Nucleus accumbens (tissue), 56 donors: ENCODE results near the gene SUGP2.

ENCODE experiments used
- DNase-seq, 56 donors: peaks; one replicate each; lab custom pipeline; 2025; lab: John Stamatoyannopoulos, UW

SUGP2 gene

DNA sequence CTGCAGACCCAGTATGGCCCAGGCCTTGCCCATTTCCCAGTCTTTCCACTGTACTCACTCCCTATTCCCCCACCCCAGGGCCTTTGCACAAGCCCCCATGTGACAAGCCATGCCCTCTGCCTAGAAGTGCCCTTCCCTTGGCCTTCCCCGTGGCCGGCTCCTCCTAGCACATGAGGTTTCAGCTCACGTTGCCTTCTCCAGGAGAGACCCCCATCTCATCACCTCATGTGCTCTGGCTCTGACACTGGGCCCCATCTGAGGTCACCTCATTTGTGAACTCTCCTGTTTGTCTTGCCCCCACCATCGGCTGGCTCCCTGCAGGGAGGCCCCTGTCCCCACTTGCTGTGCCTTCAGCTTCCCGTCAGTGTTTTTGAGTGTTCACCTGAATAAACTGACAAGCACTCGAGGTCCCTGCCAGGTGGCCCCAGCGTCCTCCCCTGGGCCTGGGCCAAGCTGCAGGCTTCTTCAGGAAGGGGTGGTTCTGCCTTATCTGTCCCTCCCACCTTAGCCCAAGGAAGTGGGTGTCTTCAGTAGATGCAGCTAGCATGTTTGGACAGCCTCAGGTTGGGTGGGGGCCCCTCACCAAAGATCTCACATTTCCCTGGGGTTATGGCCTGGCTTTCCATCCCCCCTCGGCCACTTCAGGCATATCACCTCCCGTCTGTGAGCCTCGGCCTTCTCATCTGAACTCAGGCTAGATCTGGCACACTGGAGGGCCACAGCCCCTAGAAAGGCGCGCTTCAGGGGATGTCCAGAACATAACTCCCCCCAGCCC lies 26.7 kb upstream of the SUGP2 start:
- no peak for DNase-seq

- DNase-seq = no peak
Measured at GRCh38 chr19:19059018-19059836, 25.9 kb upstream of the SUGP2 start.

GRCh38 chr19:19057720-19058119 lies 24.4 kb upstream of the SUGP2 start:
- DNase-seq = no peak

DNA sequence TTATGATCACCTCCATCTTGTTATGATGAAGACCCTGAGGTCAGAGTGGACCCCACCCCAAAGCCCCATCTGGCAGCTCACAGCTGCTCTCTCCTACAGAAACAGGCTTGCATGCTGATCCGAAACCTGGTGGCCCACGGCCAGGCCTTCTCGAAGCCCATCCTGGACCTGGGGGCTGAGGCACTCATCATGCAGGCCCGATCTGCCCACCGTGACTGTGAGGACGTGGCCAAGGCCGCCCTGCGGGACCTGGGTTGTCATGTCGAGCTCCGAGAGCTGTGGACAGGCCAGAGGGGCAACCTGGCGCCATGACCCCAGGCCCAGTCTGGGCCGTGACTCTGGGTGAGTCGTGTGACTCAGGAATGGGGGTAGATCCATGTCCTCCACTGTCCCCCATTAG lies 24.0 kb upstream of the SUGP2 start:
- DNase-seq = no peak

- no peak for DNase-seq
Measured at GRCh38 chr19:19056636-19057275, 23.4 kb upstream of the SUGP2 start.

DNA sequence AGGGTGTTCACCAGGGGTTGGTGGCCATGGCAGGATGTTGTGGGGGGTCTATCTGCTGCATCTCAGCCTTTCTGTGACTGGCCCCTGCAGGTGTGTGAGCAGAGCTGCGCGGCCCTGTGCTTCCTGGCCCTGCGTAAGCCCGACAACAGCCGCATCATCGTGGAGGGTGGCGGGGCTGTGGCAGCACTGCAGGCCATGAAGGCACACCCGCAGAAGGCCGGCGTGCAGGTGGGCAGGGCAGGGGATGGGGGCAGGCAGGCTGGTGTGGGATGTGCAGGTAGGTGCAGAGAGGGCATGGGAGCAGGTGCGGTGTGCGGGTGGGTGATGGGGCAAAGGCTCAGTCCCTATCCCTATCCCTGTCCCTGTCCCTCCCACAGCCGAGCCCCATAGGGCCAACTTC lies 22.4 kb upstream of the SUGP2 start:
- no peak for DNase-seq

DNA sequence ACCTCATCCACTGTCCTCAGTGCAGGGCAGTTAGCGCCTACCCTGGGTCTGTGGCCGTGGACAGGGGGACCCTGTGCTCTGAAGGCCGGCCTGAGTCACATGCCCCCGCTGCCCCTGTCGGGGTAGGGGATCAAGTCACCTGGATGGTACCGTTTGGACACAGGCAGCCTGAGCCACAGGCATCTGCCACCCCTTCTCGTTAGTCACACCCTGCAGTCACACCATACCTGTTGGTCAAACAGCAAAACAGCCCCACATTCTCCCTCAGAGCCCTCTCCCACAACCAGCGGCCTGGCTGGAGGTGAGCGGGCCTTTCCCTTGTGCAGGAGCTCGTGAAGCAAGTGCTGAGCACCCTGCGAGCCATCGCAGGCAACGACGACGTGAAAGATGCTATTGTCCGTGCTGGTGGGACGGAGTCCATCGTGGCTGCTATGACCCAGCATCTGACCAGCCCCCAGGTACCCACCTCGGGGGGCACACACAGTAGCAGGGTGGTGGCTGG lies 21.7 kb upstream of the SUGP2 start:
- DNase-seq = no peak

GRCh38 chr19:19054315-19054938 lies 21.1 kb upstream of the SUGP2 start:
- DNase-seq = no peak

DNA sequence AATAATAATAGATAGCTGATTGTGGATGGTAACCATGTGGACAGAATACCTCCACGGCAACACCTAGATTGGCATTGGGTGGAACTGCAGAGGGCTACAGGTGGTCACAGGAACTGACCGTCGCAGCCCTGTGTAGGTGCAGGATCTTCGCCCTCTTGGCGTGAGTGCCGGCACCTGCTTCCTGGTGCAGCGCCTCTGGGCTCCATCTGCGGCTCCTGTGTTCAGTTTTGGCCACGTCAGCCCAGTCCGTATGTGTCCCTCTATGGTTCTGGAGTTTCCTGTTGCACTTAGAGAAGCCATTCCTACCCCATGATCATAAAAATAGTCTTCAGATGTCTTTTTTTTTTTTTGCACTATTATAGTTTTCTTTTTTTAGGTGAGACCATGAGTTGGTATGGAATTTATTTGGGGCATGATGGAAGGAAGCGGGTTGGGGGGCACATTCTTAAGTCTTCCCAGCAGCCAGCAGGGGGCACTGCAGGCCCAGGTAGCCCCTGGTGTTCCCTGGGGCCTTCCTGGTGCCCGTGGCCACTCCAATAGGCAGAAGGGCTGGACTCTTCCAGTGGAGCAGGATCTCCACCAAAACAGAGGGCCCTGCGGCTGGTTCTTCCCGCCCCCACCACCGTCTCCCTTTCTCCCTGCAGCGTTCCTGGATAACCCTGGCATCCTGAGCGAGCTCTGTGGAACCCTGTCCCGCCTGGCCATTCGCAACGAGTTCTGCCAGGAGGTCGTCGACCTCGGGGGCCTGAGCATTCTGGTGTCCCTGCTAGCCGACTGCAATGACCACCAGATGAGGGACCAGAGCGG lies 20.4 kb upstream of the SUGP2 start:
- peak in 31 of 56 donors; percentile 5 to 75 (median 17) for DNase-seq

- DNase-seq = no peak
Measured at GRCh38 chr19:19052921-19053320, 19.6 kb upstream of the SUGP2 start.

DNA sequence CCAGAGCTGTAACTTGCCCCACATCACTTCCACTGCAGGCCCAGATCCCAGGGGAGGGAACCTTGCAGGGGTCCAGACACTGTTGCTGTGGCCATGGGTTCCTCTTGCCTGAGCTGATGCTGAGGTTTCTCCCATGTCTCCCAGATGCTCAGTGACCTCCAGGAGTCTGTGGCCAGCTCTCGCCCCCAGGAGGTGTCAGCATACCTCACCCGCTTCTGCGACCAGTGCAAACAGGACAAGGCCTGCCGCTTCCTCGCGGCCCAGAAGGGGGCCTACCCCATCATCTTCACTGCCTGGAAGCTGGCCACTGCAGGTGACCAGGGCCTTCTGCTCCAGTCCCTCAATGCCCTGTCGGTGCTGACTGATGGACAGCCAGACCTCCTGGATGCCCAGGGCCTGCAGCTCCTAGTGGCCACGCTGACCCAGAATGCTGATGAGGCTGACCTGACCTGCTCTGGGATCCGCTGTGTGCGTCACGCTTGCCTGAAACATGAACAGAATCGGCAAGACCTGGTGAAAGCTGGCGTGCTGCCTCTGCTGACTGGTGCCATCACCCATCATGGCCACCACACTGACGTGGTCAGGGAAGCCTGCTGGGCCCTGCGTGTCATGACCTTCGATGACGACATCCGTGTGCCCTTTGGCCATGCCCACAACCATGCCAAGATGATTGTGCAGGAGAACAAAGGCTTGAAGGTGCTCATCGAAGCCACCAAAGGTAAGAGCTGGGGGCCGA lies 18.3 kb upstream of the SUGP2 start:
- no peak for DNase-seq

DNA sequence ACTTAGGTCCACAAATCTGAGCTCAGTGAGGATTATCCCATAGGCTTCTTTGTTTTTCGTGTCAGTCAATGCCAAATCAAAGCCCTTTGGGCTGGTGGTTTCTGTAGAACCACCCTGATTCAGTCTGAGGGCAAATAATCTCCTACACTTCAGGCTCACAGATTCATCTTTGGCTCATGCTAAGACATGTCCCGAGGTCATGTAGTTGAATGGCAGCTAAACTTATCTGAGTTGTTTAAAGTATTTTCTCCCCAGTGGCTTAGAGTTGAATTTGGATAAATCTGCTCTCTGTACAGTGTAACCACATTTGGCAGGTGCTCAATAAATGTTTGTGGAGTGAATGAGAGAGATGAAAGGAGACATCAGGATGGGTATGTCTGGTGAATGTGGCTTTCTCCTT lies 17.4 kb upstream of the SUGP2 start:
- no peak for DNase-seq

GRCh38 chr19:19050104-19050503 lies 16.8 kb upstream of the SUGP2 start:
- DNase-seq = no peak

DNA sequence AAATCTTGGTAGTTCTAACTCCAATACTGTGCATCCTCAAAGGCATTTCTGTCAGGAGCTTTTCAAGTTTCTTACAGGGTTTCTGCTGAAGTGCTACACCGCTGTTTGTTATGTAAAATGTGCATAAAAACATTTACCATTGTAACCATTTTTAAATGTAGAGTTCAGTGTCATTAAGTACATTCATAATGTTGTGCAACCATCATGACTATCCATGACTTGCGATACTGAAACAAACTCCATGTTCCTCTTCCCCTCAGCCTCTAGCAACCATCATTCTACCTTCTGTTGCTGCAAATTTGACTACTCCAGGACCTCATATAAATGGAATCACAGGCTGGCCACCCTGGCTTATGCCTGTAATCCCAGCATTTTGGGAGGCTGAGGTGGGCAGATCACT lies 16.1 kb upstream of the SUGP2 start:
- DNase-seq = no peak

DNA sequence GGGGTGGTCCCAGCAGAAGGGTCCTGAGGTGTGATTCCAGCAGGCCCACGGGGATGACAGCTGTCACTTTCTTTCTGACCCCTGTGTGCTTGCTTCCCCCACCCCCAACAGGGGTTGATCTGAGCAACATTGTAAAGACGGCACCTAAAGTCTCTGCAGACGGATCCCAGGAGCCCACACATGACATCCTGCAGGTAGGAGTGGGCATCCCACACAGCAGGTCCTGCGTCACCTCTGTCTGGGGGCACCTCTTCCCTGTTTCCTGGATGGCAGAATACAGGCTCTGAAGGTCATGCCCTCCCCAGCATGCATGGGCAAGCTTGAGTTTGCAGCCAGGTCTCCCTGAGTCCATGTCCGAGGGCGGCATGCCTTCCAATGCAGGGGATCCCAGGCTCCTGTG lies 10.6 kb upstream of the SUGP2 start:
- DNase-seq = peak in 3 of 56 donors; percentile 1 to 6 (median 4)

GRCh38 chr19:19043481-19043880 lies 10.2 kb upstream of the SUGP2 start:
- no peak for DNase-seq

GRCh38 chr19:19042732-19043280 lies 9.5 kb upstream of the SUGP2 start:
- DNase-seq = no peak

- DNase-seq = no peak
Measured at GRCh38 chr19:19040417-19040816, 7.1 kb upstream of the SUGP2 start.

GRCh38 chr19:19039901-19040300 lies 6.6 kb upstream of the SUGP2 start:
- DNase-seq = no peak
